PFSK-1 (cell line): ENCODE results near the gene ACOT7.

ENCODE experiments used
- FOXP2 ChIP-seq: optimal IDR thresholded peaks from 2 replicates; pipeline ENCODE3; 2011; ENCODE audit warnings: borderline replicate concordance, control low read depth, inconsistent platforms; ENCODE audit not compliant: insufficient read depth; ENCODE audit errors: extremely low read length, extremely low read depth
- POLR2AphosphoS5 ChIP-seq: IDR thresholded peaks from 2 replicates; pipeline ENCODE4 v1.6.1; 2012; ENCODE audit warnings: low read depth, mild to moderate bottlenecking, control low read depth, low read length, moderate library complexity
- REST ChIP-seq, 2 experiments: IDR thresholded peaks; 2 replicates each; pipeline versions ENCODE4 v1.6.1 to v1.8.0; 2011 to 2012; ENCODE audit warnings: low read depth in 2 of 2, low read length in 2 of 2, control low read depth in 1 of 2, inconsistent platforms in 1 of 2, mild to moderate bottlenecking in 1 of 2, moderate library complexity in 1 of 2; ENCODE audit not compliant: insufficient read depth in 1 of 2
- SIN3A ChIP-seq: IDR thresholded peaks from 2 replicates; pipeline ENCODE4 v1.6.1; 2012; ENCODE audit warnings: mild to moderate bottlenecking, low read length, moderate library complexity, borderline replicate concordance; ENCODE audit not compliant: insufficient read depth
- TAF1 ChIP-seq: IDR thresholded peaks from 2 replicates; pipeline ENCODE4 v1.6.1; 2012; ENCODE audit warnings: low read length, control low read depth, borderline replicate concordance; ENCODE audit not compliant: insufficient read depth

- TF ChIP-seq POLR2AphosphoS5: no peak
- TF ChIP-seq REST (IDR thresholded peaks at IDR 0.05; ENCODE audit: insufficient read depth in 1 of 2, low read depth in 2 of 2, low read length in 2 of 2): no peak
- TF ChIP-seq TAF1: no peak
- no peak for TF ChIP-seq SIN3A
- no peak for TF ChIP-seq FOXP2
Observed at GRCh38 chr1:6401673-6402072, 8.1 kb upstream of the ACOT7 start.
